CD4-positive, alpha-beta T cell treated with Interleukin-6 at 100 ng/mL for 8 hours (primary cell): ENCODE measurements around the gene AGBL1.
"Not testable (repeated sequence)": the region's sequence is repeated elsewhere in the genome, so short reads cannot be mapped to it uniquely, and the experiment has no call there.

Source experiments
- DNase-seq: peaks from one replicate; pipeline ENCODE4 v3.0.0-alpha.2; 2020; ENCODE audit warnings: mixed read lengths, low spot score

Gene AGBL1

GRCh38 chr15:86871964-86872363 lies 792.3 kb downstream of the AGBL1 start:
- no peak for DNase-seq

- DNase-seq: no peak
Observed at GRCh38 chr15:86872782-86873181, 793.1 kb downstream of the AGBL1 start.

GRCh38 chr15:86875067-86875466 lies 795.4 kb downstream of the AGBL1 start:
- DNase-seq: no peak

GRCh38 chr15:86876387-86876944 lies 796.8 kb downstream of the AGBL1 start:
- DNase-seq: no peak

- DNase-seq: no peak
Observed at GRCh38 chr15:86877171-86877631, 797.5 kb downstream of the AGBL1 start.

GRCh38 chr15:86878844-86879243 lies 799.2 kb downstream of the AGBL1 start:
- not testable (repeated sequence) for DNase-seq

- no peak for DNase-seq
Observed at GRCh38 chr15:86879250-86880229, 799.9 kb downstream of the AGBL1 start.

GRCh38 chr15:86885616-86886015 lies 805.9 kb downstream of the AGBL1 start:
- no peak for DNase-seq

GRCh38 chr15:86892774-86893449 lies 813.2 kb downstream of the AGBL1 start:
- DNase-seq: no peak

GRCh38 chr15:86894269-86894668 lies 814.6 kb downstream of the AGBL1 start:
- no peak for DNase-seq

GRCh38 chr15:86903642-86904421 lies 824.2 kb downstream of the AGBL1 start:
- no peak for DNase-seq

- no peak for DNase-seq
Observed at GRCh38 chr15:86905625-86906256, 826.1 kb downstream of the AGBL1 start.

- DNase-seq: no peak
Observed at GRCh38 chr15:86906376-86906775, 826.7 kb downstream of the AGBL1 start.

- DNase-seq: no peak
Observed at GRCh38 chr15:86911022-86911421, 831.4 kb downstream of the AGBL1 start.

GRCh38 chr15:86912661-86913060 lies 833.0 kb downstream of the AGBL1 start:
- no peak for DNase-seq

- no peak for DNase-seq
Observed at GRCh38 chr15:86915811-86916331, 836.2 kb downstream of the AGBL1 start.

- DNase-seq: no peak
Observed at GRCh38 chr15:86916671-86917360, 837.1 kb downstream of the AGBL1 start.

- DNase-seq: no peak
Observed at GRCh38 chr15:86917361-86917671, 837.6 kb downstream of the AGBL1 start.

- no peak for DNase-seq
Observed at GRCh38 chr15:86919581-86919980, 839.9 kb downstream of the AGBL1 start.

- DNase-seq: no peak
Observed at GRCh38 chr15:86929461-86929860, 849.8 kb downstream of the AGBL1 start.

GRCh38 chr15:86932456-86932855 lies 852.8 kb downstream of the AGBL1 start:
- no peak for DNase-seq
